K562 (cell line): ENCODE results near the gene LATS1. TPM values are rescaled to one million over a fixed set of nuclear protein-coding genes. Genes with fewer than 3 reads are reported as not detected.

Experiments used
- ARID1B ChIP-seq: fragments of 450-650 bp; IDR thresholded peaks from 2 replicates; pipeline ENCODE4 v1.6.1; 2016; ENCODE audit warnings: antibody characterized with exemption, mild to moderate bottlenecking, inconsistent platforms
- ARID3A ChIP-seq: IDR thresholded peaks from 2 replicates; pipeline ENCODE4 v1.6.1; 2012; ENCODE audit warnings: low read depth, low read length, improper control_type of control experiment, borderline replicate concordance
- ATF6 ChIP-seq: sonication (generic); formaldehyde crosslinking; IDR thresholded peaks from 2 replicates; pipeline ENCODE4 v1.4.0; 2020; ENCODE audit warnings: mild to moderate bottlenecking, missing genetic modification reagents
- CBFA2T3 ChIP-seq: fragments of 450-650 bp; IDR thresholded peaks from 2 replicates; pipeline ENCODE4 v1.6.1; 2017
- CGGBP1 ChIP-seq: fragments of 250-450 bp; sonication (Bioruptor Pico); IDR thresholded peaks from 2 replicates; pipeline ENCODE4 v1.9.0; 2021; ENCODE audit warnings: mild to moderate bottlenecking
- HDAC3 ChIP-seq: fragments of 450-650 bp; IDR thresholded peaks from 2 replicates; pipeline ENCODE4 v1.6.1; 2018; ENCODE audit warnings: borderline replicate concordance, mild to moderate bottlenecking, moderate library complexity; ENCODE audit not compliant: partially characterized antibody
- MGA ChIP-seq: fragments of 450-650 bp; IDR thresholded peaks from 2 replicates; pipeline ENCODE4 v1.6.1; 2016; ENCODE audit warnings: mild to moderate bottlenecking, moderate library complexity
- NFIC ChIP-seq: fragments of 450-650 bp; IDR thresholded peaks from 2 replicates; pipeline ENCODE4 v1.6.1; 2017; ENCODE audit warnings: mild to moderate bottlenecking, inconsistent platforms
- PTRF ChIP-seq: fragments of 450-650 bp; IDR thresholded peaks from 2 replicates; pipeline ENCODE4 v1.6.1; 2016; ENCODE audit warnings: mild to moderate bottlenecking, missing genetic modification characterization, missing compliant biosample characterization
- SOX6 ChIP-seq: fragments of 450-650 bp; IDR thresholded peaks from 2 replicates; pipeline ENCODE4 v1.6.1; 2014; ENCODE audit warnings: mild to moderate bottlenecking
- STAT5A ChIP-seq: IDR thresholded peaks from 2 replicates; pipeline ENCODE4 v1.6.1; 2012; ENCODE audit warnings: low read length, inconsistent platforms, borderline replicate concordance
- TBL1XR1 ChIP-seq, 2 experiments: IDR thresholded peaks; 2 replicates each; pipeline ENCODE4 v1.6.1; 2012; ENCODE audit warnings: improper control_type of control experiment in 2 of 2, low read length in 2 of 2, mild to moderate bottlenecking in 1 of 2
- TEAD1 ChIP-seq, 2 experiments: fragments of 450-650 bp in 1 of 2; sonication (generic) in 1 of 2; formaldehyde crosslinking; IDR thresholded peaks; 2 replicates each; pipeline versions ENCODE4 v1.4.0 to v1.8.0; 2020 to 2022; ENCODE audit warnings: mild to moderate bottlenecking in 2 of 2, missing genetic modification reagents in 1 of 2
- polyA plus RNA-seq, 8 experiments: library from polyadenylated mRNA; depleted of rRNA in 4 of 8; stranded (reverse) in 5 of 8; unstranded in 3 of 8; fragments of >200 nt; fragmentation: Nextera tagmentation in 2 of 8; fragmentation: Illumina TruSeq in 1 of 8; extraction: Ambion mirVana in 2 of 8; extraction: Trizol in 1 of 8; gene quantifications; 2 replicates each; pipeline versions ENCODE4 v1.2.1 to v1.2.3, GENCODE V29; 2011 to 2014; ENCODE audit warnings: inconsistent platforms in 1 of 8, missing spikeins in 1 of 8
- total RNA-seq, 7 experiments: library from RNA; depleted of rRNA in 6 of 7; stranded (reverse); fragments of >200 nt in 6 of 7; fragmentation: Illumina TruSeq in 2 of 7; extraction: Trizol in 2 of 7; gene quantifications; 2 replicates each; pipeline versions ENCODE4 v1.2.1 to v1.2.3, GENCODE V29; 2011 to 2021; ENCODE audit warnings: low replicate concordance in 1 of 7

LATS1 gene
- total and polyA plus RNA-seq, 9 of the 15 experiments (the other 6 are each of a cell fraction or from before 2014, with no cell fraction given): 5.0 to 36.3 (median 18.4) TPM

- peak; percentile 86 for TF ChIP-seq ARID1B
- peak; percentile 85 for TF ChIP-seq CBFA2T3
- no peak for TF ChIP-seq CGGBP1 (CRISPR knock-in tag)
- no peak for TF ChIP-seq ATF6 (CRISPR knock-in tag)
- 0 out of 4 replicates have a peak, but pooled peaks of 1 of the 2 experiments have one; percentile 28 for TF ChIP-seq TEAD1 (CRISPR knock-in tag; IDR thresholded peaks at IDR 0.05)
- TF ChIP-seq ARID3A: 0 out of 2 replicates have a peak, but pooled peaks have one; percentile 65
- TF ChIP-seq NFIC: peak; percentile 44
- peak; percentile 84 for TF ChIP-seq SOX6
- TF ChIP-seq STAT5A: peak; percentile 35; the same call in 1 of the 2 replicates
- peak in 1 of 2 experiments; percentile 33; a peak in 1 of 4 replicates for TF ChIP-seq TBL1XR1 (IDR thresholded peaks at IDR 0.05; ENCODE audit: low read length in 2 of 2)
- TF ChIP-seq PTRF (tag): no peak
- TF ChIP-seq MGA: 0 out of 2 replicates have a peak, but pooled peaks have one; percentile 23
- peak; percentile 37 for TF ChIP-seq HDAC3
These were observed 71.3 kb downstream of the LATS1 start (continued) for GRCh38 chr6:149646599-149646998.
